NCI-H146 treated with DMSO at 0.1 percent for 48 hours (cell line): ENCODE data around the gene HSPB1.
A peak's percentile ranks its signal among the peaks of the same experiment; 100 is the strongest.
"Not testable (repeated sequence)": the region's sequence is repeated elsewhere in the genome, so short reads cannot be mapped to it uniquely, and the experiment has no call there.

Source experiments
- DNase-seq: peaks from one replicate; lab custom pipeline; 2025; ENCODE audit not compliant: unreplicated experiment; lab: John Stamatoyannopoulos, UW

HSPB1 gene

DNA sequence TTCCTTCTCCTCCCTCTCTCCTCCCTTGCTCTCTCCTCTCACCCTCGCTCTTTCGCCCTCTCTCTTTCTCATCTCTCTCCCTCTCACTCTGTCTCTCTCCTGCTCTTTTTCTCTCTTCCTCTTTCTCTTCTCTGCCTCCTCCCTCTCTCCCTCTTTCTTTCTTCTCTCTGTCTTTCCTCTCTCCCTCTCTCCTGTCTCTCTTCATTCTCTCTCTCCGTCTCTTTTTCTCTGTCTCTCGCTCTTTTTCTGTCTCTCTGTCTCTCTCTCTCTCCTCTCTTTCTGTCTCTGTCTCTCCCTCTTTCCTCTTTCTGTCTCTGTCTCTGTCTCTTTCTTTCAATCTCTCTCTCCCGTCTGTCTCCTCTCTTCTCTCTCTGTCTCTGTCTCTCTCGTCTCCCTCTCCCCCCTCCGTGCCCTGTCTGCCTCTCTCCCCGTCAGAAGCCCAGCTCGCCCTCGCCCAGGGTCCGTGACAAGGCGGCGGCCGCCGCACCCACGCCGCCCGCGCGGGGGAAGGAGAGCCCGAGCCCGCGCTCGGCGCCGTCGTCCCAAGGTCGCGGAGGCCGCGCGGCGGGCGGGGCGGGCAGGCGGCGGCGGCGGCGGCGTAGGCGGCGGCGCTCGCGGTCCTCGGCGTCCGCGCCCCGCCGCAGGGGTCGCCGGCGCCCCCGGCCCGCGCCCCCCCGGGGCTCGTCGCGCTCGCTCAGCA lies 21.3 kb upstream of the HSPB1 start:
- DNase-seq: no peak

DNA sequence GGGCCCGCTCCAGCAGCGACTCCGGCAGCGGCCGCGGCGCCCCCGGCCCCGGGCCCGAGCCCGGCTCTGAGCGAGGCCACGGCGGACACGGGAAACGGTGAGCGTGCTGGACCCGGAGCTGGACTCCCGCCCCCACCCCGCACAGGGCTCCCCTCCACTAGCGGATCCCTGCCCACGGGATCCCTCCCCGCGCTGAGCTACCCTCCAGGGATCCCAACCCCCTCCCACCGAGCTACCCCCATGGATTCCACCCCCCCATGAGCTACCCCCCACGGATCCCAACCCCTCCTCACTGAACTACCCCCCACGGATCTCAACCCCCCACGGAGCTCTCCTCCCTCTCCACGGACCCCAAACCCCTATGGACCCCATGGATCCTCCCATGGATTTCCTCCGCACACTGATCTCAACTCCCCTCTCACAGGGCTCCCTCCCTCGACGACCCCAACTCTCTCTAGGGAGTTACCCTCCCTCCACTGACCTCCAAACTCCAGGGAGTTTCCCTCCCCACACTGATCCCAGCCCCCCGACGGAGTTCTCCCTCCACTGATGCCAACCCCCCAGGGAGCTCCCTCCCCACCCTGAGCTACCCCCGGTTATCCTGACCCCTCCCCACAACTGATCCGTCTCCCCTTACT lies 20.6 kb upstream of the HSPB1 start:
- DNase-seq: no peak

DNA sequence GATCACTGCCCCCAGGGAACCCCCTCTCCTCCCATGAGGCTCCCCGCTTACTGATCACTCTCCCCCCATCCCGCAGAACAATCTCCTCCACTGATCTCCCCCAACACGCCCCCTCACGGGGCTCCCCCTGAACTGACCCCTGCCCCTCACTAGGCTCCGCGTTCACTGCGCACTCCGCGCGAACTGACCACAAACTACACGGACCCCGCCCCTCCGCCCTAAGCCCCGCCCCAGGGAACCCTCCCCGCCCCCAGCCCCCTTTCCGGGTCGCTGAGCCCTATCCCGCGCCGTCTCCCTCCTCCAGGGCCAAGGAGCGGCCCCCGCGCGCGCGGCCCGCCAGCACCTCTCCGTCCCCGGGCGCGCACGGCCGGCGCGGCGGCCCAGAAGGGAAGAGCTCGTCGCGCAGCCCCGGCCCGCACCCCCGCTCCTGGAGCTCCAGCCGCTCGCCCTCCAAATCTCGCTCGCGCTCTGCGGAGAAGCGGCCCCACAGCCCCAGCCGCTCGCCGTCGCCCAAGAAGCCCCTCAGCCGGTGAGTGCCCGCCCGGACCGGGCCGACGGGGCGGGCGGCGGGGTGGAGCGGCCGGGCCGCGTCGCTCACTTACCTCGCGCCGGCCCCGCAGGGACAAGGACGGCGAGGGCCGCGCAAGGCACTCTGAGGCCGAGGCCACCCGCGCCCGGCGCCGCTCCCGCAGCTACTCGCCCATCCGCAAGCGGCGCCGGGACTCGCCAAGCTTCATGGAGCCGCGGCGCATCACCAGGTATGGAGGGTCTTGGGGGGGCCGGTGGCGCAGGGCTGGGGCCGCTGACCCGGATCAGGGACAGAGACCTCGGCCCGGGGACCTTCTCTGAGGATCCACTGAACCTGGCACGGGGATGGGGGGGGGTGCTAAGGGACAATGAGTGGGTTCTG lies 19.9 kb upstream of the HSPB1 start:
- DNase-seq: no peak

DNA sequence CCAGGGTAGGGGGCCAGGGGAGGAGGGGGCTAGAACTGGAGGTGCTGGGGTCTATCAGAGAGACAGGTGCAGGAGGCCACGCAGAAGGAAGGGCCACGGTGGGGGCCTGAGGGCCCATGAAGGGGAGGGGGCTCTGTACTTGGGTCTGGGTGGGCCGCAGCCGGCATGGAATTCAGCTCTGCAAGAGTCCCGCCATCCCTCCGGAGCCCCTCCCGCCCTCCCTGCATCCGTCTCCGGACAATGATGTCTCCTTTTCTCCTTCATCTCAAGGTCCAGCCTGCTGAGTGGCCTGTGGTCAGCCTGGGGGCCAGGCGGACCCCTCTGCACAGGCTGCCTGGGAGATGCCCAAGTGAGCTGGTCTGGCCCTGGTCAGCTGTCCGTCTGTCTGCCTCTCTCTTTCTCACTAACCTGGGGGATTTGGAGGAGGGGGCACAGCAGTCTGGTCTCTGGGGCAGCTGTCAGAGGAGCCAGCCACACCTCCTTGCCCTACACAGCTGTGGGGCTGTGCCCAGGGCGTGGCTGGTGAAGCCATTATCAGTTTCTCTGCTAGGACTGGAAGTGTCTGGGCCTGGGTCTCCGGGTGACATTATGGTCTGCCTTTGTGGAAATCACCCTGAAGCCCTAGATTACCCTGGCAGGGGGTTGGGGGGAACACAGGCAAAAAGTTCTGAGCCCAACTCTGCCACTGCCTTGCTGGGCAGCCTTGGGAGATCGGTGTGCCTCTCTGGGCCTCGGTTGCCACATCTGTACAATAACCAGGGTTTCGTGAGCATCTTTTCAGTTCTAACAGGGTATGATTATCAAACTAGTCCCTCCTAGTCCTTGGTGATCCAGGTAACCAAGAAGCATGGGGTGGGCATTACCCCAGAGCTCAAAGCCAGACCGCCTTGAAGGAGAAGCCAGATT lies 19.0 kb upstream of the HSPB1 start:
- no peak for DNase-seq

DNA sequence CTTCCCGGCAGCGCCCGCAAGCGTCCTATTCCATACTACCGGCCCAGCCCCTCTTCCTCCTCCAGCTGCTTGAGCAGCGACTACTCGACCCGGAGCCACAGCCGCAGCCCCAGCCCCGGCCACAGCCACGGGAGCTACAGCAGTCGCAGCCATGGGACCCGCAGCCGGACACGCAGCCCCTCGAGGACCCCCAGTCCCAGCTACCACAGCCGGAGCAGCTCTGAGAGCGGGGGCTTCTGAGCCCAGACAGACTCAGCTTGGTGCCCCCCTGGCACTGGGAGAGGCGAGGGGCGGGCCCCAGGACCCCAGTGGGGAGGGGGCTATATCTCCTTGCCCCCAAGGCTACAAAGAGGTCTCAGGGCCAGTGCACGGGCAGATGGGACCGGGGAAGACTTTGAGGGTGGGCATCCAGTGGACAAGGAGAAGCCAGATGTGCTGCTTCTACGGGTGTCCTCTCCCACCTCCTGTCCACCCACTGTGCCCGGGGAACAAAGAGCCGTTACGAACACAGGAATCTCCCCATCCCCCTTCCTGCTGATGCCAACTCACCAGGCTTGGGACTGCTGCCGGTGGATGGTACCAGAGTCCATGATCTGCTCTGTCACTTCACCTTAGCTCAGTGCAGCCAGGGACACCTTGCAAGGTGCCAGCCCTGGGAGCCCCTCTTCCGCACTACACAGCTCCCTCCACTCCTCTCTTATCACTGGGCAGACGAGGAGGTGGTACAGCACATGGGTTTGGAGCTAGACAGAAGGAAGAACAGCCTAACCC lies 16.7 kb upstream of the HSPB1 start:
- DNase-seq: no peak

DNA sequence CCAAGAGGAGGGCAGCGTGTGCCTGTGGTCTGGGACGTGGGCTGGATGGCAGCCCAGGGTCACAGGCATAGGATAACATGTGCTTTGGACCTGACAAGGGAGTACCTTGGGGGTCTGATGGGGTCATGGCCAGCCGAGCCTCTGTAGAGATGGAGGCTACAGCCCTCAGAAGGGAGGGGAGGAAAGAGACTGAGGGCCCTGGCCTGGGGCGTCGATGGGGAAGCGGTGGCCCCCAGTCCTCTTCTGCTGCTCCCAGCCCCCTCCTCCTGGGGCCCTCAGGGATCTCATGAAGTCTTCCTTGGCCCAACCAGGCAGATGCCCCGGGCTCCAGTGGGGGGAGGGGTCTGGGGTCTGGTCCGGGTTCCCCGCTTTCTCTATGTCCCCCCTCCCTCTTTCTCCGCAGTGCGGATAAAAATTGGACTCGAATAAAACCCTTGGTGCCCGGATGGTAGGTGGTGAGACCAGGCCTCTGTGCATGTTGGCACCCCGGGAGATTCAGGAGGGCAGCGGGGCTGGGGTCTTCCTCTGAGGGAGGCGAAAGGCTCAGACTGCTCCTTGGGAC lies 15.6 kb upstream of the HSPB1 start:
- DNase-seq: no peak

DNA sequence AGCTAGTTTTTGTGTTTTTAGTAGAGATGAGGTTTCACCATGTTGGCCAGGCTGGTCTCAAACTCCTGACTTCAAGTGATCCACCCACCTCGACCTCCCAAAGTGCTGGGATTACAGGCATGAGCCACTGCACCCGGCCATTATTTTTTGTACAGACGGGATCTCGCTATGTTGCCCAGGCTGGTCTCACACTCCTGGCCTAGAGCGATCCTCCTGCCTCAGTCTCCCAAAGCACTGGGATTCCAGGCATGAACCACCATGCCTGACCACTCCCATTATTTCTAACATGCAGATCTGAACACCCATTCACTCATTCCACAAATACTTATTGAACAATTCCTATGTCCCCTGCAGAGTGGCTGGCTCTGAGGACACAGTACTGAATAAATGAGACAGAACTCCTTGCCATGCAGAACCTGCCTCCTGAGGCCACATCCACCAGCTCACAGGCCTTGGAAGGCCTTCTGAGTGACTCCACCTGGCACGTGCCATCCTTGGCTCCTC lies 11.6 kb upstream of the HSPB1 start:
- not testable (repeated sequence) for DNase-seq

DNA sequence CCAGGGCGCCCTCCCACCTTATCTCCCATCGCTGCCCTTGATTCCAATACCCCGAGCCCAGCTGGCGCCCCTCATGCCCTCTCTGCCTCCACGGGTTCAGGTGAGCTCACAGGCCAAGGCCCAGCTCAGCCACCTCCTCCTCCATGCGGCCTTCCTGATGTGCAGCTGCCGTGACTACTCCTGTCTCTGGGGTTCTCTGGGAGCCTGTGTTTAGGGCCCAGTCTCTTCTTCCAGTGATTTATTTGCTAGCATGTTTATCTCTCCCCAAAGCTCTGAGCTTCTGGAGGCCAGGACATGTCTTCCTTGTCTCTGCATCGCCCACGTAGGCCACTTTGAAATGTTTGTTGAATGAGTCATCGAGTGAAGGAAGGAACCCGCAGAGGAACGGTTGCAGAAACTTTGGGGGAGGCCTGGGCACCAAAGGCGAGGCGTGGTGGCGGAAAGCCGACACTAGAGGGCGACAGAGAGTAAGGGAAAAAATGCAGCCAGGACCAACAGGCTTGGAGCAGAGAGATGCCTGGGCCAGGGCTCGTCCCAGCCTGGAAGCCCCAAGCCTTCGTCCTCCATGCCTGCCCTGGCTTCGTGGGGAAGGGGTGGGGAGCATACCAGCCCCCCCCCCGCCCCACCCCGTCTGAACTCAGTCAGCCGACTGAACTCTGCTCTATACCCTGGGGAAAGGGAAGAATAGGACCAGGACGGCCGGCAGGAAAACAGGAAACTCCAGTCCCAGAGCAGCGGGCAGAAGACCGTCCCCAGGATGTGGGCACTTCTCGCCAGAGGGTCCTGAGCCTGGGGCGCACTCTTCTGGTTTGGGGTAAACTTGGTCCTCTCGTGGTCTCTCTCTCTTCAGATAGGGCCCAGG lies 10.9 kb upstream of the HSPB1 start:
- peak; percentile 53 for DNase-seq

DNA sequence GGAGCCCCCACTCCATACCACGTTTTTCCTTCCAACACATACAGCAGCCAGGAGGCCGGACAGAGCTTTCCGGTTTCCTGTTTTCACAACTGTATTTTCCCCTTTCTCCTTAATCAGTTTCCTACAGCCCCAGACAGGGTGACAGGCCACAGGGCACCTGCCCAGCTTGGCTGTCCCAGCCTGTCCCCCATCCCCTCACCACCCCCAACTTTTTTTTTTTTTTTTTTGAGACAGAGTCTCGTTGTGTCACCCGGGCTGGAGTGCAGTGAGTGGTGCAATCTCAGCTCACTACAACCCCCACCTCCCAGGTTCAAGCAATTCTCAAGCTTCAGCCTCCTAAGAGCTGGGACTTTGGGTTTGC lies 10.3 kb upstream of the HSPB1 start:
- DNase-seq: no peak

DNA sequence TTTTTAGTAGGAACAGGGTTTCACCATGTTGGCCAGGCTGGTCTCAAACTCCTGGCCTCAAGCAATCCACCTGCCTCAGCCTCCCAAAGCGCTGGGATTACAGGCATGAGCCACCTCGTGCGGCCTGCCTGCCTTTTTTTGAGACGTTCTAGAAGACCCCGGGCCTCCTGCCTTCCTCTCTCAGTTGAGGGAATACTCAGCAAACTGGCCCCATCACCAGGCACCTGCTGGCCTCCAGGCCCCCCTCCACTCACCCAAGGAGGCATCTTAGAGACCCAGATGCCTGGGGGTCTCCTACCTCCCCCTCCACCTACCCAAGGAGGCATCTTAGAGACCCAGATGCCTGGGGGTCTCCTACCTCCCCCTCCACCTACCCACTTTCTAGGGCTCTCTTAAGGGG lies 9.6 kb upstream of the HSPB1 start:
- not testable (repeated sequence) for DNase-seq

DNA sequence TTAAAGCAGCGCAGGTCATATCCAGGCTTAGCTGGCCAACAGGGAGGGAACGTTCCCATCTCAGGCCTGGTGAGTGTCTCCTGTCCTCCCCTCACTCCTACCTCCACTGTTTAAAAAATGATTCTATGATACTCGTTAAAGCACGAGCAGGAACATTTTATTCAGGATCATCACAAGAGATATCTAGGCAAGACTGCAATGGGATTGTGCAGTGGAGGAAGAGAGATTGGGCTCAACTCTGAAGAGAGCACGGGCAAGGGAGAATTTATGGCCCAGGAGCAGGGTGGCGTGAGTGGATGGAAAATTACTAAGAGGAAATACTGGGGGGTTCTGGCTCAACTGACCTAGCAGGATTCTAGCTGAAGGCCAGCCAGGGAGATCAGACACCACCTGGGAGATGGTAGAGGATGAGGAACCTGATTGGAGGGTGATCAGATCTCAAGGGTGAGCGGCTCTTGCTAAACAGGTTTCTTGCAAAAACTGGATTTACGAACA lies 9.0 kb upstream of the HSPB1 start:
- DNase-seq: no peak

DNA sequence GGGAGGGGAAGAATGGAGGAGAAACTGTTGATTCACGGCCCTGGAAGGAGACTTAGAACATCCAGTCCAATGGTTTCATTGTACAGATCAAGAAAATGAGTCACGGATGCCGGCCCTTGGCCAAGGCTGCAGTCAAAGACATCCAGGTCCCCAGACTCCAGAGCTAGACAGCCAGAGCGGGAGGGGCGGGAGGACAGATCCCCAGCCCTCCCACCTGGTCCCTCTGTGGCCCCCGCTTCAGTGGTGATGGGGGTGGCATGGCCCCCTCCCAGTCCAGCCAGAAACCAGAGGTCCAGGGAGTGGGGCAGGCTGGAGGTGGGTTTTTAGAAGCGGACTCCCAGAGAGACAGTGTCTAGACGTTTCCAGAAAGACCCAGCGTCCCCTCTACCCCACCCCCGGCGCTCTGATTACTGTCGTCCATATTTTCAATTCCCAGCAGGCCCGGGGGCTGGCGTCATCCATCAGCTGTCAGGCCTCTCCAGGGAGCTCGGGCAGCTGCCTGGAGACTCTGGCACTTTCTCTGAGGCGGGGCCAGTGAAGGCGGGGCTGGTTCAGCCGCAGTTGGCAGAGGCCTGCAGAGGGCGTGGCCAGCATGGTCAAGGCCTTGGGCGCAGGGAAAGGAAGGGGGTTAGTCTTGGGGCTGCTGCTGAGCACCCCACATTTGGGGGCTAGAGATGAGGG lies 8.0 kb upstream of the HSPB1 start:
- peak; percentile 29 for DNase-seq

DNA sequence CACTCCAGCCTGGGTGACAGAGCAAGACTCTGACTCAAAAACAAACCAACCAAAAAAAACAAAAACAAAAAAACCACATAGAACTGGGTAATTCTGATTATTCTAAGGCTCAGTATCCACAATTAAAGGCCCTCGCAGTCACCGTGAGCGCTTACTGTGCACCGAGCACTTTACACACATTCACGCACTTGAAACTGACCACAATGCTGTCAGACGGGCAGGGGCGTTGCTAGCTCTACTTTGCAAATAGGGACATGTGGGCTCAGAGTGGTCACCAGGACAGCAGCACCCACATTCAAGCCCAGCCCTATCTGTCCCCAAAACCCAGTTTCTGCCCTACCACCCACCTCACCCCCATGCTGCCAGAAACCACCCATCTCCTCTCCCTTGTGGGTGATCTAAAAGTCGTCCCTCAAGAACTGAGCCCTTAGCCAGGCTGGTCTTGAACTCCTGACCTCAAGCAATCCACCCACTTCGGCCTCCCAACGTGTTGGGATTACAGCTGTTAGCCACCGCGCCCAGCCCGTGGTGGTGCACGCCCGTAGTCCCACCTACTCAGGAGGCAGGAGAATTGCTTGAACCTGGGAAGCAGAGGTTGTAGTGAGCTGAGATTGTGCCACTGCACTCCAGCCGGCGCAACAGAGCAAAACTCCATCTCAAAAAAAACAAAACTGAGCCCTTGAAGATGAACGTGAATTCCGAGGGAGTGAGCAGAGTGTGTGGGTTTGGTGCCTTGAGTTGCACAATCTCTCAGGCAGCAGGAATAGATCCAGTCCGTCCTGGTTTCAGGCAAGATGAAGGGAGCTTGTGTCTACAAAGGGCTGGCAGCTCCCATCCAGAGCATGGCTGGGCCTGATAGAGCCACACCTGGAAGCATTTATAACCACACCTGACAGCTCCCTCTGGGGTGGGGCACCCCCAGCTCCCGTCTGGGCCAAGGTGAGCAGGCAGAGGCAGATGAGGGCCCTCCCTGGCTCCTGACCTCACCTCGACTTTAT lies 5.4 kb upstream of the HSPB1 start:
- no peak for DNase-seq

DNA sequence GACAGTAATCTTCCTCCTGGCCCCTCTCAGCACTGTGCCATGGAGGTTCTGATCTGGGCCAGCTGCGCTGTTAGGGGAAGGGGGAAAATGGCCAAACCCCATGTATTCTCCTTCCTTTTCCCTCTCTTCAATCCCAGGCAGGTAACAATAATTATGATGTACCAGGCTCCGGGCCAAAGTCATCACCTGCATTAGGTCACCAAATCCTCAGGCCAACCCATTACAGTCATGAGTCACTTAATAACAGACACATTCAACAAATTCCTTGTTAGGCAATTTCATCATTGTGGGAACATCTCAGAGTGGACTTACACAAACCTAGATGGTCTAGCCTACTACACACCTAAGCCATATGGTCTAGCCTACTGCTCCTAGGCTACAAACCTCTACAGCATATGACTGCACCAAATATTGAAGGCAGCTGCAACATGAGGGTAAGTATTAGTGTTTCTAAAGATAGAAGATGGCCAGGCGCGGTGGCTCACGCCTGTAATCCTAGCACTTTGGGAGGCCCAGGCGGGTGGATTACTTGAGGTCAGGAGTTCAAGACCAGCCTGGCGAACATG lies 2.2 kb upstream of the HSPB1 start:
- DNase-seq: peak; percentile 45

DNA sequence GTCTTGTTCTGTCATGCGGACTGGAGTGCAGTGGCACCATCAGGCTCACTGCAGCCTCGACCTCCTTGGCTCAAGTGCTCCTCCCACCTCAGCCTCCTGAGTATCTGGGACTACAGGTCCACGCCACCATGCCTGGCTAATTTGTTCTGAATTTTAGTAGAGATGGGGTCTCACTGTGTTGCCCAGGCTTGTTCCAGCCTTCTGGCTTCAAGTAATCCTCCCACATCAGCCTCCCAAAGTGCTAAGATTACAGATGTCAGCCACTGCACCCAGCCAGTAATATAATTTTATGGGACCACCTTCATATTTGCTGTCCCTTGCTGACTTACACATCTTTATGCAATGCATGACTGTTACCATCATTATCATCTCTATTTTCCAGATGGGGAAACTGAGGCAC lies 1.5 kb upstream of the HSPB1 start:
- DNase-seq: no peak
